ENCODE measurements around the gene KANSL3.
"Not testable (repeated sequence)": the region's sequence is repeated elsewhere in the genome, so short reads cannot be mapped to it uniquely, and the experiment has no call there.

The KANSL3 gene

GRCh38 chr2:96655526-96655925, 17.4 kb upstream of the KANSL3 start:
- DNase-seq (ENCODE audit: low read depth in 2 of 2): no peak

DNA sequence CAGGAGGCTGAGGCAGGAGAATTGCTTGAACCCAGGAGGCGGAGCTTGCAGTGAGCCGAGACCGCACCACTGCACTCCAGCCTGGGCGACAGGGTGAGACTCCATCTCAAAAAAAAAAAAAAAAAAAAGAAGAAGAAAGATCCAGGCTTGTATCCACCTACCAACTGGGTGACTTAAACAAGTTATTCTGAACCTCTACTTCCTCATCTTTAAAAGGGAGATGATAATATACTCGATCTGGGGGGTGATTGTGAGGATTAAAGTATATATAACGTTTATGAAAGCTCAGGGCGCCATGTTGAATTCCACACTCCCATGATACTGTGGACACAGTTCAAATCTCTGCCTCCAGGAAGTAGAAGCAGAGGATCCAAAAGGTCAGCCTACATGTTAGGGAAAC, 16.7 kb upstream of the KANSL3 start:
- not testable (repeated sequence) for DNase-seq (ENCODE audit: low read depth in 2 of 2)

DNA sequence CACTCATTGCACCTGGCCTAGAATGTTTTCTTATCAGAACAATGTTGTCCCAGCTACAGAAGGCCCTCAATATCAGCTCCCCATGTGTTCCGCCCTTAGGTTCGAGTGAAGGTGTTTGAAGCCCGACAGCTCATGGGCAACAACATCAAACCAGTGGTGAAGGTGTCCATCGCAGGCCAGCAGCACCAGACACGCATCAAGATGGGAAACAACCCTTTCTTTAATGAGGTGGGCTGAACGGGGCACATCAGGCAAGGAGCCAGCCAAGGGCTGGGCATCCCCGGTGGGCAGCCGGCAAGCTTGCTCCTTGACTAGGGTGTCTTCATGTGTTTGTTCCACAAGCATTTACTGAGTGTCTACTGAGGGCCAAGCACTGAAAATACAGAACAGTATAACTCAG, 13.7 kb upstream of the KANSL3 start:
- no peak for DNase-seq (ENCODE audit: low read depth in 2 of 2)

DNA sequence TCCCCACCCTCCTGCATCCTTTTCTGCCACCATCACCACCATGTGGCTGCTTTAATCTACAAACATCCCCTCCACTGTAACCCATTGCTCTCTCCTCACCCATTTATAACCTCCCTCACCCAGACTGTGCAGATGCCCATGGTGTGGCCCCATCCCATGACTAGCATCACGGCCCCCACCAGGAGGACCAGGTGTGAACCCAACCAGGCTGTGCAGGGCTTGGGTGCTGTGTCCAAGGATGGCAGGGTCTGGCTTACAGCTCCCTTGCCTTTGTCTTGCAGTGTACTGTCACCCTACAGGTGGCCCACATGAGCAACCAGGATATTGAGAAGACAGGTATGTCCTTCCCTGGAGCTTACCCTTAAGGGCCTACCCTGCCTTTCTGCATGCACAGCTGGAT, 11.2 kb upstream of the KANSL3 start:
- no peak for DNase-seq (ENCODE audit: low read depth in 2 of 2)

GRCh38 chr2:96648306-96648930, 10.3 kb upstream of the KANSL3 start:
- no peak for DNase-seq (ENCODE audit: low read depth in 2 of 2)

DNA sequence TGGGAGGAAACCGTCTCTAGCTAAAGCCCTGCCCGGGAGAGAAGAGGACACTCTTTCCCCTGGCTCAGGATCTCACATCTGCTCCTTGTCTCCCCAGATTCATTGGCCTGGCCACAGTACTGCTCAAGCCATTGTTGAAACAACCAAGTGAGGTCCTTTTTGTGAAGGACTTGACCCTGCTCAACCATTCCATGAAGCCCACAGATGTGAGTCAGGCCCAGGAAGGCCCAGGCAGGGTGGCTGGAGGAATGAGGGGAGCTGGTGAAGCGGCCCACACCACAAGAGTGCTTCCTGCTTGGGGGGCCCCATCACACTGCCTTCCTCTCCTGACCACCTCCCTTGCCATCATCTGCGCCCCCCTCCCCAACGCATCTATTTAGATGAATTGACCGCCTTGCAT, 9.6 kb upstream of the KANSL3 start:
- no peak for DNase-seq (ENCODE audit: low read depth in 2 of 2)

DNA sequence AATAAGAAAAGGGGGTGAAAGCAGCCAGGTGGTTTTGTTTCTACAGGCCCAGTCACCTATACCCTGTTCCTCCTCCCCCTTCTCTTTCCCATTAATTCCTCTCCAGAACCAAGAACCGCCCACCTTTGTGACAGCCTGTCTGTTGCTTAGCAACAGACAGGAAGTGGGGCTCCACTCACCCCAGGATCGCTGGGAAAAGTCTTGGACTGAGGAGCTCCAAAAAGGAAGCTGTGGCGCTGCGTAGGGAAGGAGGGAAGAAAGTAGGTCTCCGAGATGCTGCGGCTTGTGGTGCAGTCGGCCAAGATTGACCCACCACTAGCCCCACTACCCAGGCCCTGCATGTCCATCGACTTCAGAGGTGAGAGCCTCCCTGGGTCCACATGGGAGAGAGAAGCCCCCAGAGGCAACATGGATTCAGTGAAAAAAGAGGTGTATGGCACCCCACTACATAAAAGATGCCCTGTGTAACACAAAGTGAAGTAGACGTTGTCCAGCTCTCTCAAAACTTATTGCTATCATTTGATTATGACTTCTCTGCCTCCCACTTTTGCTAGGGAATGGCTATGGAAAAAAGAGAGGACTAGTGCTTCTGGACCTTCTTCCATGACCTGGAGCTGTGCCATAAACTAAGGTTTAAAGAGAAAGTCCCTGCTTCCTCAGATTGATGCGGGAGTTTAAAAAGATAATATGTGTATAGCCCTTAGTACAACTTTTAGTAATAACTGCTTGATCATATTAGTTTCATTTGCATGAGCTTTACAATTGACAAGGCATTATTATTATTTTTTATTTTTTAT, 4.7 kb upstream of the KANSL3 start, which contains the start of gene FER1L5:
FER1L5 (plus strand) TSS at position 201 of the 797 bp plus-strand sequence; CDS start at position 274, 73 bp downstream.
- DNase-seq (ENCODE audit: low read depth in 2 of 2): peak in 1 of 2 experiments; percentile 45

- peak; percentile 36 to 50 for DNase-seq (ENCODE audit: low read depth in 2 of 2)
Observed at GRCh38 chr2:96637385-96638143, 548 bp downstream of the KANSL3 start.

- no peak for DNase-seq (ENCODE audit: low read depth in 2 of 2)
Observed at GRCh38 chr2:96636551-96637171, 1.5 kb downstream of the KANSL3 start.

- no peak for DNase-seq (ENCODE audit: low read depth in 2 of 2)
Observed at GRCh38 chr2:96633641-96634040, 4.5 kb downstream of the KANSL3 start.

DNA sequence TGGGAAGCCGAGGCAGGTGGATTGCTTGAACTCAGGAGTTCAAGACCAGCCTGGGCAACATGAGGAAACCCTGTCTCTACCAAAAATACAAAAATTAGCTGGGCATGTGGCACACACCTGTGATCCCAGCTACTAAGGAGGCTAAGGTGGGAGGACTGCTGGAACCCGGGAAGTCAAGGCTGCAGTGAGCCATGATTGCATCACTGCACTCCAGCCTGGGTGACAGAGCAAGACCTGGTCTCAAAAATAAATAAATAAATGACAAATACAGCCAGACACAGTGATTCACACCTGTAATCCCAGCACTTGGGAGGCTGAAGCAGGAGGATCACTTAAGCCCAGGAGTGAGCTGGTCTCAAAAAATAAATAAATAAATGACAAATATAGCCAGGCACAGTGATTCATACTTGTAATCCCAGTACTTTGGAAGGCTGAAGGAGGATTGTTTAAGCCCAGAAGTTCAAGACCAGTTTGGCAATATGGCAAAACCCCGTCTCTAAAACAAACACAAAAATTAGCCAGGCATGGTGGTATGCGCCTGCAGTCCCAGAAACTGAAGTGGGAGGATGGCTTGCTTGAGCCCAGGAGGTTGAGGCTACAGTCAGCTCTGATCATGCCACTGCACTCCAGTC, 6.2 kb downstream of the KANSL3 start:
- no peak for DNase-seq (ENCODE audit: low read depth in 2 of 2)

DNA sequence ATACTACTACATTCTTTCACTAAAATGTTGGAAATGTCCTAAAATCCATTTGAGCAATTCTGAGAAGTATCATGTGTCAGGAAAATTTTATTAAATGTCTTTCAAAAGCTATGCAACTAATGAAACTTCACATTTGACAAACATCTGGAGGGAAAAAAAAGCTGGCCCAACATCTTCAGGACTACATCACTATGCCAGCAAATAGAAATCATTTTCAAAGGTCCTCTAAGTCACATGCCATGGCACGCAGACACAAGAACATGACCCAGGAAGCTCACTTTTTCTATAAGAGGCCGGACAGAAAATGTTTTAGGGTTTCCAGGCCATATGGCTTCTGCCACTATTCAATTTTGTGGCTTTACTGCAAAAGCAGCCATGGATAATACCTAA, 11.6 kb downstream of the KANSL3 start:
- DNase-seq (ENCODE audit: low read depth in 2 of 2): no peak

DNA sequence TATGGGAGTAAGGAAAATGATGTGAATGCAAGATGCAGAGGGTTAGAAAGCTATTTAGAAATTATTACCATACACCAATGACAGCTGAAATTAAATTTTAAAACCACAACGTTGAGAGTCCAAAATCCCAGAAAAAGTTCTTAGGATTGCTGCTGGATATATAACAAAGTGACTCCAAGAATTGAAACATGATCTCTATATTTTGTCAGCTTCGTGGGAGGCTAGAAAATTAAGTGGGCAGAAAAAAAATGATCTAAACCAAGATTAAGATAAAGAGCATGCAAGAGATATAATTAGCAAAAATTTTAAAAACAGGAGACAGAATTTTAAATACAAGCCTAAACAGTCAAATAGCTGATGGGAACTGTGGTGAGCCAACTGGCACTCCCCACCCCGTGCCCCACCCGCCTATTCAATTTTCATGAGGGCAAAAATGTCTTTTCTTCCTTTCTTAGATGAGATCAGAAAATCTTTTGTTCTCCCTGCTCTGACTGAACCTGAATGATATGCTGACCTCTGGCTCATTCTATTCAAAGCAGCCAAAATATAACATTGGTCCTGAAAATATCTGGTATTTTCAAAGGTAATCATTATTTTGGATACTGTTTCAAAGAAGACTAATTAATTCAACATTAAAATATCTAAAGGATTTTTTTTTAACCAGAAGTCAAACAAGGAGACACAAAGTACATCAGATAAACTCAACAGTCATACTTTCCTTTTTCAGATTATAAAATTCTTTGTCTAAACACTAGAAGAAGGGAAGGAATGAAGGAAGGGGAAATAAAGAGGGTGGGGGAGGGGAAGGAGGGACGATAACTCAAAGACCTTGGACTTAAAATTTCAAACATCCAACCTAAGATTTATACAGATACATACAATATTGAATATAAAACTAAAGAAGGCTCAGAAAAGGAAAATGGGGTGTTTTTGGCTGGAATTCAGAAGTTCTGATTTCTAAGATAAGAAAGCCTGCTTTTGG, 12.2 kb downstream of the KANSL3 start:
- no peak for DNase-seq (ENCODE audit: low read depth in 2 of 2)

DNA sequence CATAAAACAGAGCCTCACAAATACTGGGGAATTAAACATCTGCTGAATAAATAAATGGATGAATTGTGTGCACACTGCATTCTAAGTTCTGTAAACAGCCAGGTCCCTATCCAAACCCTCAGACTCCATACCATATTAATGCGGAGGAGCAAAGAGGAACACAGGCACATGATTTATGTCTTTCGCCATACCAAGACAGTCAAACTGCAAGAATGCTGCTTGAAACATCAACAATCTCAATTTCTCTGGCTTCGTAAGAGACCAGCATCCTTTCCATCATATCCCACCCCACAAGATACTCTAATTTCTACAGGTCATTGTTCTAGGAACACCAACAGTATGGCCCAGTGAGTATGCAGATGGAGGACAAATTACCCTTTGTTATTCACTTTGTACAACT, 15.0 kb downstream of the KANSL3 start:
- DNase-seq (ENCODE audit: low read depth in 2 of 2): no peak

DNA sequence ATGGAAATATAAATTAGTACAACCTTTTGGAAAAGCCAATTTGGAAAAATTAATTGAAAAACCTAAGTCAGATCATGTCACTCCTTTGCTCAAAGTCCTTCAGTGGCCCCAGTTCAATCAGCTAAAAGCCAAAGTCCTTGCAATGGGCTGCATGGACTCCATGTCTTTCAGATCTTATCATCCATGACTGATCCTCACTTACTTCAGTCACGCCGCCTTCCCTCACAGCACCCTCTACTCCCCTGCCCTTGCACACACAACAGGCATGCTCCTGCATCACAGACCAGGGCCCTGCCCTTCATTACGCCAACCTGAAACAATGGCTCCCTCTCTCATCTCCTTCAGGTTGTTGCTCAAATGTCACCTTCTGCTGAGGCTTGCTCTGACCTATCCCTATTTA, 15.6 kb downstream of the KANSL3 start:
- no peak for DNase-seq (ENCODE audit: low read depth in 2 of 2)

- peak in 1 of 2 experiments; percentile 17 for DNase-seq (ENCODE audit: low read depth in 2 of 2)
Observed at GRCh38 chr2:96618596-96619283, 19.4 kb downstream of the KANSL3 start.

- DNase-seq (ENCODE audit: low read depth in 2 of 2): no peak
Observed at GRCh38 chr2:96617012-96617411, 21.1 kb downstream of the KANSL3 start.

DNA sequence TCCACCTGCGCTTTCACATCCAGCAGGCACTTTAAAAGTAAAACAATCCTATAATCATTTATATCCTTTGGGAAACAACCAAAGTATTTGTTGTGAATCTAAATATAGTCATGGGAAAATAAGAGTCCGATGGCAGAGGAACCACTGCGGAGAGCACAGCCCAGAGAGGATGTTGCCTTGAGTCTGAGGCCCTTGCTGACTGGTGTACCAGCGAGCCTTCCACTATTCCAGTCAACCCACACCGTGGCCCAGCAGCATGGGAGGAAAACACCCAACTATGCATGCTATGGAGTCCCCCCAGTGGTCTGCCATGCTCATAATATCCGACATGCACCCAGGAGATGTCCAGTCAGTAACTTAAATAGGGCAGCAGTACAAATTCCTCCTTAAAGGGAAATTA, 21.6 kb downstream of the KANSL3 start:
- DNase-seq (ENCODE audit: low read depth in 2 of 2): no peak

DNA sequence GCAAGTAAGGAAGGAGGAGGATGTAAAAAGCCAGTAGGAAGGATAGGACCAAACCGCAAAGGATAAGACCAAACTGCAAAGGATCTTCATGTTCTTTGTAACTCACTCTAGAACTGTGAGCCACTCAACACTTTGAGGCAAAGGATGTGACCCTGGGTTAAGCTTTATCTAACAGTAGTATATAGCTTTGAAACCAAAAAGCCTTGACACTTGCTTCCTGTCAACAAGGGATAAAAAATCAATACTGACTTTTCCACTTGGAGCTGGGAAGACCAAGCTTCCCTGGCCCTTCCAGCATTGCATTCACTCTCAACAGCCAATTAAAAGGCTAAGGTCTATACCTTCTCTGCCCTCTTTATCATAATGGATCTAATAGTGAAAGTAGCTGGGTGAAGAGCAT, 22.0 kb downstream of the KANSL3 start:
- DNase-seq (ENCODE audit: low read depth in 2 of 2): no peak
